Loucy (cell line): ENCODE measurements around the gene PTP4A1.

Source experiments
- H2AFZ ChIP-seq: fragments of 200-600 bp; sonication (generic); 2 replicates; pipeline ENCODE4 v1.6.0; 2016; ENCODE audit warnings: antibody characterized with exemption, mild to moderate bottlenecking, low read length, moderate library complexity
- H3F3A ChIP-seq: fragments of 200-600 bp; 2 replicates; pipeline ENCODE4 v1.6.0; 2016; ENCODE audit warnings: antibody characterized with exemption, low read depth, mild to moderate bottlenecking
- H3K27me3 ChIP-seq: fragments of 200-600 bp; sonication (generic); 2 replicates; pipeline ENCODE4 v1.6.1; 2014; ENCODE audit warnings: low read length, mild to moderate bottlenecking; ENCODE audit not compliant: insufficient read depth, poor library complexity, severe bottlenecking
- H3K36me3 ChIP-seq: fragments of 200-600 bp; sonication (generic); 2 replicates; pipeline ENCODE4 v1.6.1; 2016; ENCODE audit warnings: low read length; ENCODE audit not compliant: insufficient read depth
- H3K4me1 ChIP-seq: fragments of 200-600 bp; sonication (generic); 2 replicates; pipeline ENCODE4 v1.5.1; 2014; ENCODE audit warnings: low read length, mild to moderate bottlenecking; ENCODE audit not compliant: insufficient read depth, poor library complexity, severe bottlenecking
- H3K4me2 ChIP-seq: fragments of 200-600 bp; sonication (generic); 2 replicates; pipeline ENCODE4 v1.6.0; 2014; ENCODE audit warnings: antibody characterized with exemption, low read length, low read depth, mild to moderate bottlenecking; ENCODE audit not compliant: poor library complexity, severe bottlenecking
- H3K4me3 ChIP-seq: fragments of 200-600 bp; sonication (generic); 2 replicates; pipeline ENCODE4 v1.5.1; 2014; ENCODE audit warnings: low read length, mild to moderate bottlenecking, mixed read lengths; ENCODE audit not compliant: poor library complexity, severe bottlenecking
- H3K79me2 ChIP-seq: fragments of 200-600 bp; sonication (generic); 2 replicates; pipeline ENCODE4 v1.6.1; 2014; ENCODE audit warnings: low read length; ENCODE audit not compliant: insufficient read depth
- H3K9ac ChIP-seq: fragments of 200-600 bp; sonication (generic); 2 replicates; pipeline ENCODE4 v1.6.0; 2014; ENCODE audit warnings: mild to moderate bottlenecking, low read depth, low read length, moderate library complexity; ENCODE audit not compliant: poor library complexity, severe bottlenecking
- H3K9me2 ChIP-seq: fragments of 200-600 bp; sonication (generic); replicated peaks from 2 replicates; pipeline ENCODE4 v1.6.1; 2016; ENCODE audit warnings: low read depth, low read length, mixed read lengths
- H3K9me3 ChIP-seq: fragments of 200-600 bp; sonication (generic); 2 replicates; pipeline ENCODE4 v1.6.1; 2014; ENCODE audit warnings: mild to moderate bottlenecking, antibody characterized with exemption, low read length, low read depth; ENCODE audit not compliant: insufficient read depth
- H4K20me1 ChIP-seq: fragments of 200-600 bp; sonication (generic); 2 replicates; pipeline ENCODE4 v1.6.0; 2014; ENCODE audit warnings: antibody characterized with exemption, low read length, mild to moderate bottlenecking; ENCODE audit not compliant: insufficient read depth, poor library complexity, severe bottlenecking
- CTCF ChIP-seq: fragments of 200-600 bp; sonication (generic); conservative IDR thresholded peaks from 2 replicates; pipeline ENCODE4 v1.5.1; 2014; ENCODE audit warnings: mild to moderate bottlenecking, antibody characterized with exemption, low read length
- EZH2phosphoT487 ChIP-seq: fragments of 200-600 bp; IDR thresholded peaks from 2 replicates; pipeline ENCODE4 v1.6.1; 2018; ENCODE audit warnings: antibody characterized with exemption, mild to moderate bottlenecking, moderate library complexity, borderline replicate concordance

The PTP4A1 gene

GRCh38 chr6:63565727-63566596 lies 6.3 kb upstream of the PTP4A1 start:
- Histone ChIP-seq H3K4me1 (no peaks in the 10 kb centered on the region), H3K9ac (no peak overlapping the region), H3K79me2 (no peaks in the 10 kb centered on the region), H3K9me3 (no peaks in the 10 kb centered on the region), H3F3A (no peaks in the 10 kb centered on the region), H4K20me1 (no peaks in the 10 kb centered on the region), H3K36me3 (no peaks in the 10 kb centered on the region), H3K27me3 (peaks cover 10% of the 10 kb centered on the region), H3K9me2 (no peaks in the 10 kb centered on the region), H2AFZ (no peak overlapping the region), H3K4me3 (no peak overlapping the region), H3K4me2 (no peak overlapping the region)
- TF ChIP-seq CTCF (no peak), EZH2phosphoT487 (no peak)

- no peaks in the 10 kb centered on the region for H3K9me2 ChIP-seq
- H3K4me2 ChIP-seq: no peak overlapping the region
- no peak for TF ChIP-seq CTCF
Measured at GRCh38 chr6:63567966-63568365, 4.3 kb upstream of the PTP4A1 start.

GRCh38 chr6:63571361-63572043 lies 778 bp upstream of the PTP4A1 start:
- peaks cover 42% of the 10 kb centered on the region for H3K79me2 ChIP-seq
- no peak for TF ChIP-seq EZH2phosphoT487
- TF ChIP-seq CTCF: no peak
- peaks cover 18% of the 10 kb centered on the region for H3K4me1 ChIP-seq
- no peaks in the 10 kb centered on the region for H3K9me3 ChIP-seq
- H3F3A ChIP-seq: no peaks in the 10 kb centered on the region
- peaks cover 4% of the 10 kb centered on the region for H3K36me3 ChIP-seq
- peaks cover 19% of the 10 kb centered on the region for H3K27me3 ChIP-seq
- H4K20me1 ChIP-seq: peaks cover 27% of the 10 kb centered on the region
- no peaks in the 10 kb centered on the region for H3K9me2 ChIP-seq
- H3K9ac ChIP-seq: peak overlapping the region; percentile 98
- peak overlapping the region; percentile 98 for H2AFZ ChIP-seq
- H3K4me2 ChIP-seq: peak overlapping the region; percentile 84
- H3K4me3 ChIP-seq: peak overlapping the region; percentile 86

More at GRCh38 chr6:63567966-63568365, 4.3 kb upstream of the PTP4A1 start:
- peaks cover 6% of the 10 kb centered on the region for H3K79me2 ChIP-seq
- H3K4me3 ChIP-seq: no peak overlapping the region
- no peaks in the 10 kb centered on the region for H3F3A ChIP-seq
- H3K9me3 ChIP-seq: no peaks in the 10 kb centered on the region
- H3K4me1 ChIP-seq: peaks cover 9% of the 10 kb centered on the region
- no peak overlapping the region for H3K9ac ChIP-seq
- no peaks in the 10 kb centered on the region for H3K36me3 ChIP-seq
- no peak overlapping the region for H2AFZ ChIP-seq
- H3K27me3 ChIP-seq: peaks cover 16% of the 10 kb centered on the region
- H4K20me1 ChIP-seq: no peaks in the 10 kb centered on the region
